Mammary epithelial cell (primary cell): Measurements from ENCODE around the gene IQGAP2.

Source experiments
- EZH2 ChIP-seq: IDR thresholded peaks from 2 replicates; pipeline ENCODE4 v1.6.1; 2012; ENCODE audit warnings: low read length, inconsistent platforms, borderline replicate concordance
- TF ChIP-seq, protein P1 (sequence below), 2 donors: IDR thresholded peaks in 1 of 2; conservative IDR thresholded peaks in 1 of 2; 2 replicates each; pipeline ENCODE4 v1.5.1; 2011 to 2012; ENCODE audit warnings: inconsistent platforms in 2 of 2, low read length in 2 of 2, mild to moderate bottlenecking in 2 of 2, control low read depth in 1 of 2, low read depth in 1 of 2; ENCODE audit not compliant: insufficient read depth in 1 of 2; ENCODE audit errors: extremely low read depth in 1 of 2

DNA sequence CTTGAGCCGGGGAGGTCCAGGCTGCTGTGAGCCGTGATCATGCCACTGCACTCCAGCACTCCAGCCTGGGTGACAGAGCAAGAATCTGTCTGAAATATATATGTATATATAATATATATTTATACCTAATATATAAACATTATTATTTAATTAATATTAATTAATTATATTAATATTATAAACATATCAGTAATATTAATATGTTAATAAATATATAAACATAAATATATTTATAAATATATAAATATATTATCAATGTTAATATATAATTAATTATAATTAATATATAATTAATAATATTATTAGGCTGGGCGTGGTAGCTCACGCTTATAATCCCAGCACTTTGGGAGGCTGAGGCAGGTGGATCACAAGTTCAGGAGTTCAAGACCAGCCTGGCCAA, 354.0 kb downstream of the IQGAP2 start:
- TF ChIP-seq EZH2: no peak
- TF ChIP-seq, protein P1, sequence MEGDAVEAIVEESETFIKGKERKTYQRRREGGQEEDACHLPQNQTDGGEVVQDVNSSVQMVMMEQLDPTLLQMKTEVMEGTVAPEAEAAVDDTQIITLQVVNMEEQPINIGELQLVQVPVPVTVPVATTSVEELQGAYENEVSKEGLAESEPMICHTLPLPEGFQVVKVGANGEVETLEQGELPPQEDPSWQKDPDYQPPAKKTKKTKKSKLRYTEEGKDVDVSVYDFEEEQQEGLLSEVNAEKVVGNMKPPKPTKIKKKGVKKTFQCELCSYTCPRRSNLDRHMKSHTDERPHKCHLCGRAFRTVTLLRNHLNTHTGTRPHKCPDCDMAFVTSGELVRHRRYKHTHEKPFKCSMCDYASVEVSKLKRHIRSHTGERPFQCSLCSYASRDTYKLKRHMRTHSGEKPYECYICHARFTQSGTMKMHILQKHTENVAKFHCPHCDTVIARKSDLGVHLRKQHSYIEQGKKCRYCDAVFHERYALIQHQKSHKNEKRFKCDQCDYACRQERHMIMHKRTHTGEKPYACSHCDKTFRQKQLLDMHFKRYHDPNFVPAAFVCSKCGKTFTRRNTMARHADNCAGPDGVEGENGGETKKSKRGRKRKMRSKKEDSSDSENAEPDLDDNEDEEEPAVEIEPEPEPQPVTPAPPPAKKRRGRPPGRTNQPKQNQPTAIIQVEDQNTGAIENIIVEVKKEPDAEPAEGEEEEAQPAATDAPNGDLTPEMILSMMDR (conservative IDR thresholded peaks at IDR 0.05 in 1 of 2, IDR thresholded peaks at IDR 0.05 in 1 of 2; ENCODE audit: extremely low read depth in 1 of 2, insufficient read depth in 1 of 2, low read depth in 1 of 2, low read length in 2 of 2): no peak
